GM08714 (cell line): ENCODE data around the gene SERPINB13.

ENCODE experiments used
- H3K4me3 ChIP-seq: fragments of 200-500 bp; sonication (Bioruptor generic); 2 replicates; pipeline ENCODE4 v1.5.1; 2014; ENCODE audit warnings: mild to moderate bottlenecking, low read length, inconsistent platforms
- ZNF274 ChIP-seq: IDR thresholded peaks from 2 replicates; pipeline ENCODE4 v1.6.1; 2012; ENCODE audit warnings: mild to moderate bottlenecking, low read depth, low read length

SERPINB13 gene

GRCh38 chr18:63567825-63568224, 19.3 kb upstream of the SERPINB13 start:
- TF ChIP-seq ZNF274, result no peak
- H3K4me3 ChIP-seq, result no peak overlapping the region

GRCh38 chr18:63570721-63571120, 16.4 kb upstream of the SERPINB13 start:
- no peak overlapping the region for H3K4me3 ChIP-seq
- TF ChIP-seq ZNF274, result no peak

GRCh38 chr18:63575681-63576080, 11.5 kb upstream of the SERPINB13 start:
- no peak for TF ChIP-seq ZNF274
- H3K4me3 ChIP-seq, result no peak overlapping the region

GRCh38 chr18:63578357-63578958, 8.7 kb upstream of the SERPINB13 start:
- no peak overlapping the region for H3K4me3 ChIP-seq
- TF ChIP-seq ZNF274, result no peak

- no peak overlapping the region for H3K4me3 ChIP-seq
- no peak for TF ChIP-seq ZNF274
These were observed 7.5 kb upstream of the SERPINB13 start for GRCh38 chr18:63579616-63580015.

GRCh38 chr18:63585988-63586387, 1.2 kb upstream of the SERPINB13 start:
- TF ChIP-seq ZNF274, result no peak
- no peak overlapping the region for H3K4me3 ChIP-seq

- no peak overlapping the region for H3K4me3 ChIP-seq
- no peak for TF ChIP-seq ZNF274
These were observed 712 bp upstream of the SERPINB13 start for GRCh38 chr18:63586431-63586830.

- no peak overlapping the region for H3K4me3 ChIP-seq
- TF ChIP-seq ZNF274, result no peak
These were observed 1.8 kb downstream of the SERPINB13 start for GRCh38 chr18:63588909-63589308.

- no peak overlapping the region for H3K4me3 ChIP-seq
- no peak for TF ChIP-seq ZNF274
These were observed 3.2 kb downstream of the SERPINB13 start for GRCh38 chr18:63590373-63590772.

- no peak overlapping the region for H3K4me3 ChIP-seq
- no peak for TF ChIP-seq ZNF274
These were observed 4.0 kb downstream of the SERPINB13 start for GRCh38 chr18:63590966-63591695.

- no peak for TF ChIP-seq ZNF274
- no peak overlapping the region for H3K4me3 ChIP-seq
These were observed 4.6 kb downstream of the SERPINB13 start for GRCh38 chr18:63591725-63592124.

- no peak overlapping the region for H3K4me3 ChIP-seq
- no peak for TF ChIP-seq ZNF274
These were observed 5.3 kb downstream of the SERPINB13 start for GRCh38 chr18:63592471-63592870.

GRCh38 chr18:63596964-63597363, 9.8 kb downstream of the SERPINB13 start:
- TF ChIP-seq ZNF274, result no peak
- no peak overlapping the region for H3K4me3 ChIP-seq

GRCh38 chr18:63603355-63603754, 16.2 kb downstream of the SERPINB13 start:
- H3K4me3 ChIP-seq, result no peak overlapping the region
- no peak for TF ChIP-seq ZNF274

- TF ChIP-seq ZNF274, result no peak
- no peak overlapping the region for H3K4me3 ChIP-seq
These were observed 16.6 kb downstream of the SERPINB13 start for GRCh38 chr18:63603772-63604171.
